ENCODE data around the gene SH2D3A.
"Not testable (repeated sequence)": the region's sequence is repeated elsewhere in the genome, so short reads cannot be mapped to it uniquely, and the experiment has no call there.

Gene SH2D3A

DNA sequence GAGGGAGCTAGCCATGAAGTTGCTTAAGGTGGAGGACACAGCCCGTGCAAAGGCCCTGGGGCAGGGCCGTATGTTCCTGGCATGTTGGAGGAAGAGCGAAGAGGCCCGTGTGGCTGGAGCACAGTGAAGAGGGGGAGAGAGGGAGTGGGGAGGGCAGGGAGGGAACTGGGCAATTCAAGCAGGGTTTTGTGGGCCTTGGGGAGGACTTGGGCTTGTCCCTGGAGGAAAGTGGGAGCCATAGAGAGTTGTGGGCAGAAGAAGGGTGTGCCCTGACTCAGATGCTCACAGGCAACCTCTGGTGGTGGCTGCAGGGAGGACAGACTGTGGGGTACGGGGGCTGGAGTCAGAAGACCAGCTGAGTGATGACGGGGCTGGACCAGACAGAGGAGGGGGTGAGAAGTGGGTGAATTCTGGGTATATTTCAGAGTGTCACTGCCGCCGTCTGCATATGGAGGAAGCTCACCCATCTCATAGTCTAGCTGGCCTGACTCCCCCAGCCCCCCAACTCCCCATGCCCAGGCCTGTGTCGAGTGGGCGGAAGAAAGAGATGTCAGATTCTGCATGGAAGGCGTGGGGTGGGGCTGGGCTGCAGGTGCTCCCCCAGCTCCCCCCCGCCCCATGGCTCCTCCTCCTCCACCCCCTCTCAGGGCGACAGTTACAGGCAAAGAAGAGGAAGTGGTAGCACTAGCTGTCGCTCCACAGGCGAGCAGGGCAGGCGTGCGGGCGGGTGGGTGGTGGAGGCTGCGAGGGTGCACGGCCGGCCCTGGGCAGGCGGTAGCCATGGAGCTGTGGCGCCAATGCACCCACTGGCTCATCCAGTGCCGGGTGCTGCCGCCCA, 5.0 kb upstream of the SH2D3A start, which contains the start of gene VAV1:
Gene VAV1, plus strand, starts transcription at position 681 of the 838 bp plus-strand sequence. Its CDS starts 100 bp downstream, at position 781.
- TF ChIP-seq, protein P1, sequence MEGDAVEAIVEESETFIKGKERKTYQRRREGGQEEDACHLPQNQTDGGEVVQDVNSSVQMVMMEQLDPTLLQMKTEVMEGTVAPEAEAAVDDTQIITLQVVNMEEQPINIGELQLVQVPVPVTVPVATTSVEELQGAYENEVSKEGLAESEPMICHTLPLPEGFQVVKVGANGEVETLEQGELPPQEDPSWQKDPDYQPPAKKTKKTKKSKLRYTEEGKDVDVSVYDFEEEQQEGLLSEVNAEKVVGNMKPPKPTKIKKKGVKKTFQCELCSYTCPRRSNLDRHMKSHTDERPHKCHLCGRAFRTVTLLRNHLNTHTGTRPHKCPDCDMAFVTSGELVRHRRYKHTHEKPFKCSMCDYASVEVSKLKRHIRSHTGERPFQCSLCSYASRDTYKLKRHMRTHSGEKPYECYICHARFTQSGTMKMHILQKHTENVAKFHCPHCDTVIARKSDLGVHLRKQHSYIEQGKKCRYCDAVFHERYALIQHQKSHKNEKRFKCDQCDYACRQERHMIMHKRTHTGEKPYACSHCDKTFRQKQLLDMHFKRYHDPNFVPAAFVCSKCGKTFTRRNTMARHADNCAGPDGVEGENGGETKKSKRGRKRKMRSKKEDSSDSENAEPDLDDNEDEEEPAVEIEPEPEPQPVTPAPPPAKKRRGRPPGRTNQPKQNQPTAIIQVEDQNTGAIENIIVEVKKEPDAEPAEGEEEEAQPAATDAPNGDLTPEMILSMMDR (IDR thresholded peaks at IDR 0.05; ENCODE audit: control insufficient read depth, insufficient read depth, low read depth, low read length, missing control alignments) = no peak
- H3K4me3 ChIP-seq (ENCODE audit: control insufficient read depth, low read depth, low read length) = no peak within 1 kb of the TSS
- no peak for DNase-seq (ENCODE audit: low read depth)

DNA sequence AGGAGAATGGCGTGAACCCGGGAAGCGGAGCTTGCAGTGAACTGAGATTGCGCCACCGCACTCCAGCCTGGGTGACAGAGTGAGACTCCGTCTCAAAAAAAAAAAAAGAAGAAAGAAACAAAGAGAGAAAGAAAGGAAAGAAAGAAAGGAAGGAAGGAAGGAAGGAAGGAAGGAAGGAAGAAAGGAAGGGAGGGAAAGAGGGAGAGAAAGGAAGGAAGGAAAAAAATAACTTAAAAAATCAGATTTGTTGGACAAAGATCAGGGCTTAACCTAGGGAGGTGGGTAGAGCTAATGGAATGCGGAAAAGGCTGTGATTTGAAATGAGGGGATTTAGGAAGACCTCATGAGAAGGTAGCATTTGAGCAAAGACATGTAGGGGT, 4.4 kb upstream of the SH2D3A start:
- DNase-seq (ENCODE audit: low read depth); H3K4me3 ChIP-seq (ENCODE audit: control insufficient read depth, low read depth, low read length): not testable (repeated sequence)

DNA sequence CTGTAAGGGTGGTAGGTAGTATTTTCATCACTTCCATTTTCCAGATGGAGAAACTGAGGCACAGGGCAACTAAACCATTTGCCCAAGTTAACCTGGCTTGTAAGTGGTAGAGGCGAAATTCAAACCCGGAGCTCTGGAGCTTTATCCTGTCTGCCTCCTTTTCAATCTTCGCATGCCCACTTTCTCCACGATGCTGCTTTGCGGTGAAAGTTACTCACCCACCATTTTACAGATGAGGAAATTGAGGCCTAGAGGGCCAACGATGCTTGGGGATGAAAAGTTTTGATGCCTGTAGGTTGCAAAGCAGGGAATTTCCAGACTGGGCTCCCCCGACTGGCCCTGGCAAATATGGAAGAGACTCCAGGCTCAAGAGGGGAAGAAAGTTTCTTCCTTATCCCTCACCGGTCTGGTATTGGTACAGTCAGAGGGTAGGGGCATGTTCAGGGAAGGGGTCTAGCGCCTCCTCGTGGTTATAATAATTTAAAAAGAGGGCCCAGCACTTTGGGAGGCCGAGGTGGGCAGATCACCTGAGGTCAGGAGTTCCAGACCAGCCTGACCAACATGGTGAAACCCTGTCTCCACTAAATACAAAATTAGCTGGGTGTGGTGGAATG, 1.9 kb upstream of the SH2D3A start:
- TF ChIP-seq, protein P1 (IDR thresholded peaks at IDR 0.05; ENCODE audit: control insufficient read depth, insufficient read depth, low read depth, low read length, missing control alignments) = peak; percentile 23
- no peak for DNase-seq (ENCODE audit: low read depth)
- no peak overlapping the region for H3K4me3 ChIP-seq (ENCODE audit: control insufficient read depth, low read depth, low read length)

DNA sequence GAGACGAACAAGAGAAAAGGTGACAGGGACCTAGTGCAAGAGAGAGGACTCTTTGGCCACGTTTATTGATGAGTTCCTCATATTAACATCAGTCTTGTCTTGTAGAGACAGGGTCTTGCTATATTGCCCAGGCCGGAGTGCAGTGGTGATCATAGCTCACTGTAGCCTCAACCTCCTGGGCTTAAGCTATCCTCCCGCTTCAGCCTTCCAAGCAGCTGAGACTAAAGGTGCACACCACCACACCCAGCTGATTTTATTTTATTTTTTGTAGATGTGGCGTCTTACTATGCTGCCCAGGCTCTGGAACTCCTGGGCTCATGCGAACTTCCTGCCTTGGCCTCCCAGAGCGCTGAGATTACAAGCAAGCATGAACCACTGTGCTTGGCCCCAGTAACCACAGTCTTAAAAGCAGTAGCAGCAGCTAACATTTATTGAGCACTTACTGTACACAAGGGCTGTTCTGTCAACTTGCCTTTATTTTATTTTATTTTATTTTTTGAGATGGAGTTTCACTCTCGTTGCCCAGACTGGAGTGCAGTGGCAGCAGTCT, 1.1 kb upstream of the SH2D3A start:
- TF ChIP-seq, protein P1 (IDR thresholded peaks at IDR 0.05; ENCODE audit: control insufficient read depth, insufficient read depth, low read depth, low read length, missing control alignments) = no peak
- DNase-seq (ENCODE audit: low read depth) = no peak
- no peak overlapping the region for H3K4me3 ChIP-seq (ENCODE audit: control insufficient read depth, low read depth, low read length)

DNA sequence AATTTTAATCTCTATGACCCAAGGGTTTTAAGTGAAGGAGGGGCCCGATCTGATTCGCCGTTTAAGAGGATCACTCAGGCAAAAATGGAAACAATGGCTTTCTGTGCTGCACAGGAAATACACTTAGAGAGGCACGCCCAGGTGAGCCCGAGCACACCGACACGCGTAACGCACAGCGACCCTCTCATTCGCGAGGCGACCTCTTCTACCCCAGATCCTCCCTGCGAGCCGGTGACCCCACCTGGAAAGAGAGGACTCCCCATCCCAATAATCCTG, 216 bp downstream of the SH2D3A start:
- TF ChIP-seq, protein P1 (IDR thresholded peaks at IDR 0.05; ENCODE audit: control insufficient read depth, insufficient read depth, low read depth, low read length, missing control alignments) = no peak
- H3K4me3 ChIP-seq (ENCODE audit: control insufficient read depth, low read depth, low read length) = no peak overlapping the region
- DNase-seq (ENCODE audit: low read depth) = no peak

DNA sequence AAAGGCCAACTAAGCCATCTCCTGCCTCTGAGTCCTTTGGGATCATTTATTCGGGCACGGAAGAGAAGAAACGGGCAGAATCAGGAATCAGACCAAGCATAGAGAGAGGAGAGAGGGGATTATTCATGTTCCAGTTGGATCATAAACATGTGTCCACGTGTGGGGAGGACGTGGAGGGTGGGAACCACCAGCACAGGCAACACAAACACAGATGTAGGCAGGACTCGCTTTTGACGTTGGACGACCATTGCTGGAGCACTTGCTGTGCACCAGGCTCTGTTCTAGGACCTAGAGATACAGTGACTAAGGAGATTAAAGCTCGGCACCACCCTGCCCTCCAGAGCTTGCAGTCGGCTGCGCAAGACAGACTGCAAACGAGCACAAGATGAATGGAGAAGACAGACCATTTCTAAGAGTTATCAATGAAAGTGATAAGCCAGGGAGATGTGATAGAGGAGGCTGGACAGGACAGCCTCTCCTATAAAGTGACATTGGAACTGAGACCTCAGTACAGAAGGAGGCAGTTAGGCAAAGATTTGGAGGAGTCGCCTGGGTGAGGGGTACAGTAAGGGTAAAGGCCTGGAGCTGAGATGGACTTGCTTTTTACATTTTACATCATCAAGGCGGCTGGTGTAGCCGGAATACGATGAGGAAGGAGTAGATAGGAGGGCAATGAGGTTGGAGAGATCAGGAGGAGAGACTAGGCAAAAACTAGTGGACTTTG, 716 bp downstream of the SH2D3A start:
- TF ChIP-seq, protein P1 (IDR thresholded peaks at IDR 0.05; ENCODE audit: control insufficient read depth, insufficient read depth, low read depth, low read length, missing control alignments) = no peak
- no peak for DNase-seq (ENCODE audit: low read depth)
- no peak overlapping the region for H3K4me3 ChIP-seq (ENCODE audit: control insufficient read depth, low read depth, low read length)
